GM21423 (cell line): ENCODE measurements around the gene CHDH.
A peak's percentile ranks its signal among the peaks of the same experiment; 100 is the strongest.

ENCODE experiments used
- ATAC-seq: cut with Tn5 transposase; IDR thresholded peaks from one replicate; pipeline ENCODE4 v1.9.1; 2021; ENCODE audit warnings: mild to moderate bottlenecking, moderate library complexity; ENCODE audit not compliant: unreplicated experiment

CHDH gene

GRCh38 chr3:53824795-53825194 is 21.4 kb downstream of the CHDH start:
- no peak for ATAC-seq

DNA sequence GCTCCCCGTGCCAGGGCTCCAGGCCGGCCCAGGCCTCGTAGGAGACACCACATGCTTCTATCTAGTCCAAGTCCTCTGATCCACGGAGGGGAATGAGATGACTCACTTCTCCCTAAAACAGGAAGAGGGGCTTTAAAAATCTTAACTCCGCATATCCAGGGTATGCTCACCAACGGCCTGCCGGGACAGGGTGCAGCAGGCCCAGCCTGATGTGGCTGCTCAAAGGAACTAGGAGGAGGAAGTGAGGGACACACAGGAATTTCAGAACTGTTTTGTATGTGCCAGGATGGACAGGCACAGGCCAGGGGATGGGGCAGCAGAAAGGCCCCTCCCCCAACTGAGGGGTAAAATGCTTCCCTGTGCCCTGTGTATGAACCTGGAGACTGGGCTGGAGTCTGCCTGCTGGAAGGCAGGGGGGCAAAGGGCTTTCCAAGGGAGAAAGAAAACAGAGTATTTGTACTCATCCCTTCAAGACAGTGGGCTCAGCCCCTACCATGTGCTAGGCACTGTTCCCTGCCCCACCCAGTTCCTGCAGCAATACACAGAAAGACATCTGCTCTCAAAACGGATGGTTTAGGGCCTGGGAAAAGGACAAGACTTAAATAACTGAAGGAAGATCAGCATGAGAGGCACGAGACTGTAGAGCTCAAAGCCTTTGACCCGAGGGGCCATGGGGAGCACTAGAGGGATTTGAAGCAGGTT is 22.1 kb downstream of the CHDH start:
- ATAC-seq: no peak

- no peak for ATAC-seq
These were observed 22.9 kb downstream of the CHDH start for GRCh38 chr3:53823026-53823955.

DNA sequence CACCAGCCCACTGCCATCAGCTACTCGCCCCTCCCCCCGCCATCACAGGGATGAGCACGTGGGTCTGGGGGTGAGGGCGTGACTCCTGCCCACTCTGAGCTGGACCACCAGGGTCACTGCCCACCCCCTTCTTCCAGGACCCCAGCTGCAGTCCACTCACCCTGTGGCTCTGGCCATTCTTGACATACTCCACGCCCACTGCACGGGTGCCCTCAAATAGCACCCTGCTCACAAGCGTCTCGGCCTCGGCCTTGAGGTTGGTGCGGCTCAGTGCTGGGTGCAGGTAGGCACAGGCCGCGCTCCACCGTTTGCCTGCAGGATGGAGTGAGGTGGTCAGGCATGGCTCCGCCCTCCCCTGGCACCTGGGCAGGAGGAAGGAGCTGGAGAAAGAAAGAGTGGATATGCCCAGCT is 23.9 kb downstream of the CHDH start:
- no peak for ATAC-seq

DNA sequence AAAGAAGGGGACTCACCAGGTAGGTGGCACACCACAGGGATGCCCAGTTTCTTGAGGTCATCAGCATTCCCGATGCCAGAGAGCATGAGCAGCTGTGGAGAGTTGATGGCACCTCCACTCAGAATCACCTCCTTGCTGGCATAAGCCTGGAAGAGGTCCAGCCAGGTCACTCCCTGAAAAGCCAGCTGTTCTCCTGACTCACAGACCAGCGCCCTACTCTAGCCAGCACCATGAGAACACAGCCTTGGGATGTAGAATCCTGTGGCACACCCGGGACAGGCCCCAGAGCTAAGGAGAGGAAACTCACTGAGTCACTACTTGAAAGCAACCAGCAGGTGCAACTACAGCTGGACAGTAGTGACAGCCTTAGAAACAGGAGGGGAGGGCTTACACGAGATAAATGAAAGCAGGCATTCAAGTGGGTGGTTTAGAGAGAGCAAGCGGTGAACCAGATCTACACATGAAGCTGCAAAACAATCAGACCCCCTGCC is 24.5 kb downstream of the CHDH start:
- peak; percentile 50 for ATAC-seq

DNA sequence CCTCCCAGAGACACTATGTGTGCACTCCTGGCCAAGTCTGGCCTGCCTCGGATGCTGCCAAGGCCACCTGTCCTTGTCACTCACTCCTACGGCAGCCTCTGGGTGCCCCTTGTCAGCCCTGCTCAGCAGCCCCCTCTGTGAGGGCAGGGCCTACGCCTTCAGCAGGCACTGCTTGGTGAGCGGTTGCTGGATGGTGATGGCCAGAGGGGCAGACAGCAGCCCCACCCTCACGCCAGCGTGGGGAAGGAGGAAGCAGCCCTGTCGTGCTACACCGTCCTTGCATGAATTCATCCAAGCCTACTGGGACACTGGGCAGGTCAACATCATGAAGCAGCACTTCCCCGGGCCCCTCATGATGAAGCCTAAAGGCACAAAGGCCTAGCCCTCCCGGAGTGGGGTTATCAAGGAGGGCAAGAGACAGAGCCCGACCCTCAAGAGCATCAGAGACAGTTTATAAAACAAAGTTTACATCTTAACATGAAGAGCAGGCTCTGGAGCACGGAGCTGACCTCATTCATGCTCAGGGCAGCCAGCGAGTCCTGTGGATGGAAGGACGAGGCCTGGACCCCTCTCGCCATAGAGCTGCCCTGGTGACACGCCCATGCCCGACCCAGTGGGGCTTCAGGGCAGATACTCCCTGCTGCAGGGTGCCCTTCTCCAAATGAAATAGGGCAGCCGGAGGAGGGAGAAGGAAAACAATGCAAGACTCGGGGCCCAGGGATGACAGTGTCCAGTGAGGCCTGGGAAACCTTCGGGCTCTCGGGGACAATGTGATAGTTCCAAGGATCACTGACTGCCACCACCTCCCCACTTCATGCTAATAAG is 25.3 kb downstream of the CHDH start:
- no peak for ATAC-seq

DNA sequence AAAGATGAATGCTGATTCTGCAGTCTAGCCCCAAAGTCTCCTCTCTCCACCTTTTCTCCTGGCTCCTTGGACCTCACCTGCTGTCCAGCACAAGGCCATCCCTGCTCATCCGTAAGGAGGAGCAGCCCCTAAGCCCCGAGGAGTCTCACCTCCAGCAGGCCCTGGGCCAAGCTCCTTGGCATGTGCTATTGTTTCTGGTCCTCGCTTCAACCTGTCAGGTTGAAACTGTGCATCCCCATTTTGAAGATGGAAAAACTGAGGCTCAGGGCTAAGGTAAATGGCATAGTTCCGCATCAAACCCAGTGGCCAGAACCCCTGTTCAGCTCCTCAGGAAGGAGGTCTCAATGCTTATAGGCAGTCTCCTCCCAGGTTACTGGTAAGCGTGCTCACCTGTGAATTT is 26.1 kb downstream of the CHDH start:
- no peak for ATAC-seq

DNA sequence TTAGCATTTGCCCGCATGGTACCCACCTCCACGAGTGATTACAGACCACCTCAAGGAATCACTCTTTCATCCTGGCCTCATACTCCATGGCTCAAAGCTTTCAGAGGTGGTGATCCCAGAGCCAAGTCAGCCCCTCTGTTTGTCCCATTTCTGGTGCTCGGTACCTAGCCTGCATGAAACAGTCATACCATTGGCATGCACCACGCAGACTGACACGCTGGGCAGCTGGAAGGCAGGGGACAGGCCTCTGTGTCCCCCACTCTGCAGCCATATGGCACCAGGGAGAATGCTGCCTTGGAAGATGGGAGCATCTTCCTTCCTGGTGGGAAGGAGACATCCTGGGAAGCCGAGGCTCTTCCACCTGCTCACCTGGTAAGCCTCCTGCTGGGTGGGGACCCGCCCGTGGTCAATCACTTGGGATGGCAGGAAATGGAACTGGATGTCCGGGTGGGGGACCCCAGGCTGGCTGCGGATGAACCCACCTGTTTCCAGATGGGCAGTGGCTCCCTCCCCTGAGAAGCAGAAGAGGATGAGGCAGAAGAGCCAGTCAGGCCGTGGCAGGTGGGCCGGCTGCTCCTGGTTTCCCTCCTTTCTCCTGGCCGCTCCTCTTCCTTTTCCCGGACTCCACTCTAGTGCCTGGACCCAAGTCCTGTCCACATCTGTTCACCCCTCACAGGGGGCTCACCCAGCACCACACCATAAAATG is 26.9 kb downstream of the CHDH start:
- no peak for ATAC-seq

DNA sequence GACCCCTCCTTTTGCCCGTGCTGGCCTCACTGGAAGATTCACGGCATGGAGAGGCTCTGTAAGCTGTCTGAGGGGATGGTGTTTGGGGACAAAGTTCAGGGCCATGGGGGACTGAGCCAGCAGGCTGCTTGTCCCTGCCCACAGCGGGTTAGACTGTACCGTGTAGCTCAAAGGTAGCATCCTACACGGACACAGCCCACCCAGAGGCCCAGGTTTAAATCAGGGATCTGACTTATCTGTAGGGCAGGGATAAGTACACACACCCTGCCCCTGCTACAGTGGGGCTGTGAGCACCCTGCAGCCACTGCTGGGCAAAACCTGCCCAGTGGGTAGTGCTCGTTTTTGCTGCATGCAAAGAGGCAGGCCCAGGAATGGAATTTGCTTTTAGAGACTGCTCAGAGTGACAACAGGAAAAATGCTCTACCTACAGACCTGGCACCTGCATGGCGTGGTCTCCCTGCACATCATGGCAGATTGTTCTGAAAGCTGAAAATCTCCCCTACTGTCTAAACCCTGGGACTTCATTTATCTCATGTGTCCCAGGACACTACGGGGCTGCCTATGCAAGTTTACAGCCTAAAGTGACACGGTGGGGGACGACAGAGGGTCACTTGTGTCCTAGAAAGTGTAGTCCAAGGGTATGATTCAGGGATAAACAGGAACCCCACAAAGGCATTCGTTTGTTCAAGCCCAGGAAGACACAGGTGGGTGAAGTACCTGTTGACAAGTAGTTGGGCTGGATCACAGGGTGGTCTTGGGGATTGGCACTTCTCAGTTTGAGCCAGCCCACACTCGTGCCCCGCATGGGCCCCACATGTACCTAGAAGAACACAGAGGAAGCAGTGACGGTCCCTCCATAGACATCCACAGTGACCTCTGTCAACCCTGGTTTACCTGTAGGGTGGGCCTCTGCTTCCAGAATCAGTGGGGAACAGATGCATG is 27.7 kb downstream of the CHDH start:
- no peak for ATAC-seq

DNA sequence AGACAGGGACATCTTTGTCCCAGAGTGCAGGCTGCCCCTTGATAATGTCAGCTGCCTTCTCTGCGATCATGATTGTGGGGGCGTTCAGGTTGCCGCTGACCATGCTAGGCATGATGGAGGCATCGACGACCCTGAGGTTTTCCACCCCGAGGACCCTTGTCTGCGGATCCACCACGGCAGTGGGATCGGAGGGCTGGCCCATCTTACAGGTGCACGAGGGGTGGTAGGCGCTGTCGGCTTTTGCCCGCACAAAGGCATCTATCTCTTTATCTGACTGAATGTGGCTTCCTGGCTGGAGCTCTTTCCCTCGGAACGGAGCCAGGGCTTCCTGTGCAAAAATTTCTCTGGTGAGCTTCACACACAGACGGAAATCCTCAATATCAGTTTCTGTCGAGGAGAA is 28.4 kb downstream of the CHDH start:
- no peak for ATAC-seq

DNA sequence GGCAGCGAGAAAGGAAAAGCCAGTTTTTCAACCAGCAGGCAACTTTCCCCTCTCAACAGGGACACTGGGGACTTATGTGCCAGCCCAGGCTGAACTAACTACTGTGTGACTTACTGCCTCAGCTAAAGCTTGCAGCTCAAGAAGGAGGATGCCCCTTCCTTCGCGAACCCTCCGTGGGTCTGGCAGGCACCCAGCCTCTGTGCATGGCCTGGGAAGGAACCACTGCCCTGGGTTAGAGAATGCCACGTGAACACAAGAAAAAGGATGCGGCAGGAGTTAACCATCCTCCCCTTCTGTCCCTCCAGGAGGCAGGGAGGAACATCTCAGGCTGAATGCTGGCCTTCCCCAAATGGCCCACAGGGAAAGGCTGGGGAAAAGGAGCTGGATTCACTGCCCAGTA is 29.0 kb downstream of the CHDH start:
- no peak for ATAC-seq

GRCh38 chr3:53816425-53816824 is 29.8 kb downstream of the CHDH start:
- no peak for ATAC-seq

- no peak for ATAC-seq
These were observed 30.6 kb downstream of the CHDH start for GRCh38 chr3:53815651-53816050.

- ATAC-seq: no peak
These were observed 31.2 kb downstream of the CHDH start for GRCh38 chr3:53815067-53815466.

DNA sequence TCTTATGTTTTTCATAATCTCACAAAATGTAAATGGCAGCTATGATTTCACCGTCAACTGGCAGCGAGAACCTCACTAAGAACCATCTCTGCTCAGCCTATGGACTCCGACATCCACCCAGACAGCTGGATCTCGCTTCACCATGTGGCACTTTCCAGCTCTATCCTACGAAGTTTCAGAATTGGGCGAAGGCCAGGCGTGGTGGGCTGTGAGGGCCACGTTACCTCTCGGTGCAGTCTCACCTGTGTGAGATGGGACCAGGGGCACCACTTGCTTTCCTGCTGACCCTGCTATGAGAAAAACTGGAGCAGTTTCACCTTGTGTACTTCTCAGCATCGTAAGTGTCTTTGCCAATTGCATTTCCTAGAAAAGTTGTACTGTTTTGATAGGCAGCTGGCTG is 32.3 kb downstream of the CHDH start:
- ATAC-seq: no peak

DNA sequence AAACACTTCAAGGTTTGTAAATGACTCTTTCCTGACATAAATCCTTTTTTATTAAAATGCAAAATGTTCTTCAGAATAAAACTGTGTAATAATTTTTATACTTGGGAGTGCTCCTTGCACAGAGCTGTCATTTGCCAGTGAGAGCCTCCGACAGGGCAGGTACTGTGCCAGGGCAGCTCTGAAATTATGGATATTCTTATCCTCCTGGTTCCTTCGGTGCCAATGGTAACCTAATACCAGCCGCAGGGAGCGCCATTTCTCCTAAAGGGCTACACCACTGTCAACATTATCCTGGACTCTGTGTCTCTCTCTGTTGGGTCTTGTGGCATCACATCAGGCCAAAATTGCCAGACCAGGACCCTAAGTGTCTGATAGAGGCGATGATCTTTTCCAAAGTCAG is 33.0 kb downstream of the CHDH start:
- ATAC-seq: no peak

DNA sequence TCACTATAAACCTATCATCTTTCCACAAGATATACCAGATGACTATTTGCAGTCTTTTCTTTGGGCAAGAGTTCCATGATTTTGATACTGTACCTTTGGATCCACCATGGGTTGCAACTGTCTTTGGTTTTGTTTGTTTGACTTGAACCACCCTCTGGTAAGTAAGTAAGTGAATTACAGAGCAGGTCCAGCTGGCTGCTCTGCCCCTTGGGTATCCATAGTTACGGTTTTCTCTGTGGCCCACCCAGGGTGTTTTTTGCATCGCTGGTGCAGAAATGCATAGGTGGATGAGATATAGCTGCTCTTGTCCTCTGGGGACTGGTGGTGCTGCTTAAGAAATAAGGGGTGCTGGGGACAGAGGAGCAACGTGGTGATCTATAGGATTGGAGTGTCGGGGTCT is 33.8 kb downstream of the CHDH start:
- ATAC-seq: no peak

DNA sequence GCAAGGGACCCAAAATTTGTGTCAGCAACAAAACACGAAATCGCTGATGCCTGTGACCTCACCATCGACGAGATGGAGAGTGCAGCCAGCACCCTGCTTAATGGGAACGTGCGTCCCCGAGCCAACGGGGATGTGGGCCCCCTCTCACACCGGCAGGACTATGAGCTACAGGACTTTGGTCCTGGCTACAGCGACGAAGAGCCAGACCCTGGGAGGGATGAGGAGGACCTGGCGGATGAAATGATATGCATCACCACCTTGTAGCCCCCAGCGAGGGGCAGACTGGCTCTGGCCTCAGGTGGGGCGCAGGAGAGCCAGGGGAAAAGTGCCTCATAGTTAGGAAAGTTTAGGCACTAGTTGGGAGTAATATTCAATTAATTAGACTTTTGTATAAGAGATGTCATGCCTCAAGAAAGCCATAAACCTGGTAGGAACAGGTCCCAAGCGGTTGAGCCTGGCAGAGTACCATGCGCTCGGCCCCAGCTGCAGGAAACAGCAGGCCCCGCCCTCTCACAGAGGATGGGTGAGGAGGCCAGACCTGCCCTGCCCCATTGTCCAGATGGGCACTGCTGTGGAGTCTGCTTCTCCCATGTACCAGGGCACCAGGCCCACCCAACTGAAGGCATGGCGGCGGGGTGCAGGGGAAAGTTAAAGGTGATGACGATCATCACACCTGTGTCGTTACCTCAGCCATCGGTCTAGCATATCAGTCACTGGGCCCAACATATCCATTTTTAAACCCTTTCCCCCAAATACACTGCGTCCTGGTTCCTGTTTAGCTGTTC is 34.9 kb downstream of the CHDH start:
- ATAC-seq: no peak
